HepG2 (cell line): ENCODE measurements around the gene H6PD. TPM values are rescaled to one million over a fixed set of nuclear protein-coding genes. Genes with fewer than 3 reads are reported as not detected.

Experiments used
- AGO2 ChIP-seq: fragments of 200-400 bp; formaldehyde crosslinking; optimal IDR thresholded peaks from 2 replicates; pipeline ENCODE3; 2017; ENCODE audit warnings: mild to moderate bottlenecking, low read depth, low read length, moderate library complexity
- BORCS8-MEF2B ChIP-seq: sonication (generic); formaldehyde crosslinking; IDR thresholded peaks from 2 replicates; pipeline ENCODE4 v1.8.0; 2022; ENCODE audit warnings: mild to moderate bottlenecking, missing genetic modification reagents
- CBX5 ChIP-seq: sonication (generic); formaldehyde crosslinking; IDR thresholded peaks from 2 replicates; pipeline ENCODE4 v1.4.0; 2020; ENCODE audit warnings: missing genetic modification reagents, borderline replicate concordance
- CREB1 ChIP-seq, 2 experiments: fragments of 450-650 bp in 1 of 2; IDR thresholded peaks; 2 replicates each; pipeline ENCODE4 v1.6.1; 2016 to 2017; ENCODE audit warnings: control low read depth in 1 of 2, mild to moderate bottlenecking in 1 of 2, missing compliant biosample characterization in 1 of 2, missing genetic modification characterization in 1 of 2
- CREM ChIP-seq, 2 experiments: sonication (generic) in 1 of 2; formaldehyde crosslinking in 1 of 2; IDR thresholded peaks; 2 replicates each; pipeline versions ENCODE4 v1.4.0 to v1.6.1; 2016 to 2020; ENCODE audit warnings: antibody characterized with exemption in 1 of 2, mild to moderate bottlenecking in 1 of 2, missing genetic modification reagents in 1 of 2
- DR1 ChIP-seq: sonication (generic); formaldehyde crosslinking; IDR thresholded peaks from 2 replicates; pipeline ENCODE4 v1.8.0; 2021; ENCODE audit warnings: mild to moderate bottlenecking, missing genetic modification reagents, inconsistent platforms
- EP300 ChIP-seq, 3 experiments: sonication (generic) in 1 of 3; formaldehyde crosslinking in 1 of 3; IDR thresholded peaks; 2 replicates each; pipeline versions ENCODE4 v1.5.1 to v1.6.1; 2011 to 2020; ENCODE audit warnings: low read depth in 2 of 3, low read length in 2 of 3, borderline replicate concordance in 1 of 3, improper control_type of control experiment in 1 of 3, mild to moderate bottlenecking in 1 of 3, missing genetic modification reagents in 1 of 3, moderate library complexity in 1 of 3
- ISX ChIP-seq: sonication (generic); formaldehyde crosslinking; conservative IDR thresholded peaks from 2 replicates; pipeline ENCODE4 v1.5.0; 2020; ENCODE audit warnings: missing genetic modification reagents
- KAT7 ChIP-seq: IDR thresholded peaks from 2 replicates; pipeline ENCODE4 v1.6.1; 2018; ENCODE audit warnings: borderline replicate concordance, missing compliant biosample characterization
- KDM3A ChIP-seq: IDR thresholded peaks from 2 replicates; pipeline ENCODE4 v1.6.1; 2018; ENCODE audit warnings: low read depth, missing compliant biosample characterization
- MIER2 ChIP-seq: IDR thresholded peaks from 2 replicates; pipeline ENCODE4 v1.6.1; 2016; ENCODE audit warnings: missing biosample characterization, missing genetic modification reagents
- MZF1 ChIP-seq: sonication (generic); formaldehyde crosslinking; IDR thresholded peaks from 2 replicates; pipeline ENCODE4 v1.8.1; 2023; ENCODE audit warnings: mild to moderate bottlenecking, missing genetic modification reagents, borderline replicate concordance
- NBN ChIP-seq: fragments of 450-650 bp; conservative IDR thresholded peaks from 2 replicates; pipeline ENCODE4 v1.6.1; 2017
- PCBP1 ChIP-seq: fragments of 200-400 bp; formaldehyde crosslinking; IDR thresholded peaks from 2 replicates; pipeline ENCODE4 v1.6.1; 2017; ENCODE audit warnings: mild to moderate bottlenecking, low read depth, low read length, borderline replicate concordance
- SATB2 ChIP-seq: sonication (generic); formaldehyde crosslinking; IDR thresholded peaks from 2 replicates; pipeline ENCODE4 v1.5.0; 2020; ENCODE audit warnings: missing genetic modification reagents
- STAT5B ChIP-seq: sonication (generic); formaldehyde crosslinking; IDR thresholded peaks from 2 replicates; pipeline ENCODE4 v1.4.0; 2020; ENCODE audit warnings: missing genetic modification reagents
- SUZ12 ChIP-seq: fragments of 150-350 bp; IDR thresholded peaks from 2 replicates; pipeline ENCODE4 v1.6.1; 2014; ENCODE audit warnings: low read depth, low read length
- TAF15 ChIP-seq: fragments of 200-400 bp; formaldehyde crosslinking; IDR thresholded peaks from one replicate; pipeline ENCODE4 v1.6.1; 2018; ENCODE audit warnings: mild to moderate bottlenecking, low read depth, low read length; ENCODE audit not compliant: poor library complexity, severe bottlenecking
- XBP1 ChIP-seq: sonication (generic); formaldehyde crosslinking; IDR thresholded peaks from 2 replicates; pipeline ENCODE4 v1.5.0; 2020; ENCODE audit warnings: missing genetic modification reagents
- ZNF256 ChIP-seq: sonication (generic); formaldehyde crosslinking; conservative IDR thresholded peaks from 2 replicates; pipeline ENCODE4 v1.4.0; 2020; ENCODE audit warnings: missing genetic modification reagents
- ZNF703 ChIP-seq: sonication (generic); formaldehyde crosslinking; IDR thresholded peaks from 2 replicates; pipeline ENCODE4 v1.5.1; 2020; ENCODE audit warnings: missing genetic modification reagents, mild to moderate bottlenecking, moderate library complexity, borderline replicate concordance
- ZNF816 ChIP-seq: sonication (generic); formaldehyde crosslinking; IDR thresholded peaks from 2 replicates; pipeline ENCODE4 v1.8.0; 2022; ENCODE audit warnings: missing genetic modification reagents, mild to moderate bottlenecking, borderline replicate concordance
- ZNF878 ChIP-seq: sonication (generic); formaldehyde crosslinking; IDR thresholded peaks from 2 replicates; pipeline ENCODE4 v1.8.1; 2023; ENCODE audit warnings: mild to moderate bottlenecking, missing genetic modification reagents, moderate library complexity
- polyA plus RNA-seq, 8 experiments: library from polyadenylated mRNA; depleted of rRNA in 3 of 8; stranded (reverse) in 7 of 8; unstranded in 1 of 8; fragments of >200 nt; fragmentation: Illumina TruSeq in 4 of 8; extraction: Trizol in 4 of 8; gene quantifications; 2 replicates each; pipeline versions ENCODE4 v1.2.1 to v1.2.3, GENCODE V29; 2011 to 2016; ENCODE audit warnings: low read depth in 4 of 8, missing spikeins in 1 of 8, mixed read lengths in 1 of 8; ENCODE audit not compliant: insufficient read depth in 1 of 8
- total RNA-seq, 5 experiments: library from RNA; depleted of rRNA; stranded (reverse); fragments of >200 nt; fragmentation: Illumina TruSeq; extraction: Trizol; gene quantifications; 2 replicates each; pipeline ENCODE4 v1.2.3, GENCODE V29; 2016; ENCODE audit warnings: low read depth in 1 of 5
- TF ChIP-seq, protein P1 (sequence below): sonication (generic); formaldehyde crosslinking; IDR thresholded peaks from 2 replicates; pipeline ENCODE4 v1.5.0; 2020; ENCODE audit warnings: missing genetic modification reagents
- TF ChIP-seq, protein P2 (sequence below): sonication (generic); formaldehyde crosslinking; IDR thresholded peaks from 2 replicates; pipeline ENCODE4 v1.4.0; 2020; ENCODE audit warnings: missing genetic modification reagents
- TF ChIP-seq, protein P3 (sequence below): sonication (generic); formaldehyde crosslinking; IDR thresholded peaks from 2 replicates; pipeline ENCODE4 v1.8.0; 2022; ENCODE audit warnings: missing genetic modification reagents, mild to moderate bottlenecking, borderline replicate concordance

Gene H6PD
- total and polyA plus RNA-seq, 2 of the 13 experiments (the other 11 are each of a cell fraction or from before 2014, with no cell fraction given) = 9.3 to 14.1 TPM

DNA sequence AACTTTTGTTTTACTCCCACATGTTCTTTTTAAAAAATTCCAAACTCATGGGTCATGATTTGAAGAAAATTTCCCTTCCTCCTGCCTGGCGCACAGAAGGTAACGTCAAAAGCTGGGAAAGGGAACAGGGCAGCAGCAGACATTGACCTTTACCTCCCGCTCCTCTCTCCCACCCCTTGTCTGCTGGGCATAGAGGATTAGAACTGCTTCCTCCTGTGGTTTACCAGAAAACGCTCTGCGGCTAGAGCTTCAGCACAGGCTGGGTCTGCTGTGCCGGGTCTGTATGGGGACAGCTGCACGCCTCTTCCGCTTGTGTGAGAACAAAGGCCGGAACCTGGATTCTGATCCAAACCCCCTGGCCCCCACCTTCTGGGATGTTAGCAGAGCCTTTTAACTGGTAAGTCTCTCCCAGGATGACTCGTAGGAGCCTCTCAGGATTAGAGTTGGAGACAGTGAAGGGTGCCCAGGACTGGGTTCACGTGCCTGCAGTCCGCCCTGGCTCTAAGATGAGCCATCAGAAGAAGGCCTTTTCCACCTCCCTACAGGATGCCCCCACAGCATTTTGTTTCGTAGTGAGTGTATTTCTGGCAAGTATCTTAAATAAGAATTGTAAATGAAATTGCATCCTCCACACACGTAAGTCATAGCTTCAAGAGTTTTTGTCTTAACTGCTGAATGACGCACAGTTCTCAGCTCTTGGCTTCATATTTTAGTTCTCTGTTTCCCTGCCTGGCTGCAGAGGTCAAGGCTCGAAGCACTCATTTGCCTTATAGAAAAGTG lies 5.2 kb downstream of the H6PD start (continued):
- TF ChIP-seq, protein P1, sequence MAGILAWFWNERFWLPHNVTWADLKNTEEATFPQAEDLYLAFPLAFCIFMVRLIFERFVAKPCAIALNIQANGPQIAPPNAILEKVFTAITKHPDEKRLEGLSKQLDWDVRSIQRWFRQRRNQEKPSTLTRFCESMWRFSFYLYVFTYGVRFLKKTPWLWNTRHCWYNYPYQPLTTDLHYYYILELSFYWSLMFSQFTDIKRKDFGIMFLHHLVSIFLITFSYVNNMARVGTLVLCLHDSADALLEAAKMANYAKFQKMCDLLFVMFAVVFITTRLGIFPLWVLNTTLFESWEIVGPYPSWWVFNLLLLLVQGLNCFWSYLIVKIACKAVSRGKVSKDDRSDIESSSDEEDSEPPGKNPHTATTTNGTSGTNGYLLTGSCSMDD (CRISPR knock-in tag) = no peak
- no peak for TF ChIP-seq ZNF703 (CRISPR knock-in tag)
- TF ChIP-seq, protein P2, sequence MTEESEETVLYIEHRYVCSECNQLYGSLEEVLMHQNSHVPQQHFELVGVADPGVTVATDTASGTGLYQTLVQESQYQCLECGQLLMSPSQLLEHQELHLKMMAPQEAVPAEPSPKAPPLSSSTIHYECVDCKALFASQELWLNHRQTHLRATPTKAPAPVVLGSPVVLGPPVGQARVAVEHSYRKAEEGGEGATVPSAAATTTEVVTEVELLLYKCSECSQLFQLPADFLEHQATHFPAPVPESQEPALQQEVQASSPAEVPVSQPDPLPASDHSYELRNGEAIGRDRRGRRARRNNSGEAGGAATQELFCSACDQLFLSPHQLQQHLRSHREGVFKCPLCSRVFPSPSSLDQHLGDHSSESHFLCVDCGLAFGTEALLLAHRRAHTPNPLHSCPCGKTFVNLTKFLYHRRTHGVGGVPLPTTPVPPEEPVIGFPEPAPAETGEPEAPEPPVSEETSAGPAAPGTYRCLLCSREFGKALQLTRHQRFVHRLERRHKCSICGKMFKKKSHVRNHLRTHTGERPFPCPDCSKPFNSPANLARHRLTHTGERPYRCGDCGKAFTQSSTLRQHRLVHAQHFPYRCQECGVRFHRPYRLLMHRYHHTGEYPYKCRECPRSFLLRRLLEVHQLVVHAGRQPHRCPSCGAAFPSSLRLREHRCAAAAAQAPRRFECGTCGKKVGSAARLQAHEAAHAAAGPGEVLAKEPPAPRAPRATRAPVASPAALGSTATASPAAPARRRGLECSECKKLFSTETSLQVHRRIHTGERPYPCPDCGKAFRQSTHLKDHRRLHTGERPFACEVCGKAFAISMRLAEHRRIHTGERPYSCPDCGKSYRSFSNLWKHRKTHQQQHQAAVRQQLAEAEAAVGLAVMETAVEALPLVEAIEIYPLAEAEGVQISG = peak; percentile 40
- TF ChIP-seq KDM3A = peak; percentile 72; the same call in 1 of the 2 replicates
- TF ChIP-seq MZF1 (CRISPR knock-in tag) = no peak
- TF ChIP-seq, protein P3, sequence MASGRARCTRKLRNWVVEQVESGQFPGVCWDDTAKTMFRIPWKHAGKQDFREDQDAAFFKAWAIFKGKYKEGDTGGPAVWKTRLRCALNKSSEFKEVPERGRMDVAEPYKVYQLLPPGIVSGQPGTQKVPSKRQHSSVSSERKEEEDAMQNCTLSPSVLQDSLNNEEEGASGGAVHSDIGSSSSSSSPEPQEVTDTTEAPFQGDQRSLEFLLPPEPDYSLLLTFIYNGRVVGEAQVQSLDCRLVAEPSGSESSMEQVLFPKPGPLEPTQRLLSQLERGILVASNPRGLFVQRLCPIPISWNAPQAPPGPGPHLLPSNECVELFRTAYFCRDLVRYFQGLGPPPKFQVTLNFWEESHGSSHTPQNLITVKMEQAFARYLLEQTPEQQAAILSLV (CRISPR knock-in tag) = no peak
- no peak for TF ChIP-seq TAF15
- no peak for TF ChIP-seq KAT7
- no peak for TF ChIP-seq STAT5B (CRISPR knock-in tag)
- TF ChIP-seq NBN = no peak
- TF ChIP-seq ZNF878 (CRISPR knock-in tag) = no peak
- no peak for TF ChIP-seq SATB2 (CRISPR knock-in tag)
- TF ChIP-seq SUZ12 = no peak
- no peak for TF ChIP-seq DR1 (CRISPR knock-in tag)
- TF ChIP-seq ZNF816 = no peak
- no peak for TF ChIP-seq CREB1 (IDR thresholded peaks at IDR 0.05)
- peak; percentile 46; the same call in 1 of the 2 replicates for TF ChIP-seq CREB1 (CRISPR knock-in tag; IDR thresholded peaks at IDR 0.05)
- no peak for TF ChIP-seq ZNF256 (CRISPR knock-in tag)
- TF ChIP-seq ISX = no peak
- peak in 1 of 2 experiments; percentile 53; a peak in 2 of 4 replicates for TF ChIP-seq EP300 (IDR thresholded peaks at IDR 0.05; ENCODE audit: low read depth in 2 of 2, low read length in 2 of 2)
- TF ChIP-seq EP300 (CRISPR knock-in tag; IDR thresholded peaks at IDR 0.05; ENCODE audit: borderline replicate concordance) = 0 out of 2 replicates have a peak, but pooled peaks have one; percentile 39
- no peak for TF ChIP-seq PCBP1
- no peak for TF ChIP-seq BORCS8-MEF2B (CRISPR knock-in tag)
- TF ChIP-seq MIER2 (CRISPR knock-in tag) = no peak
- TF ChIP-seq CREM (IDR thresholded peaks at IDR 0.05) = peak; percentile 41; the same call in 1 of the 2 replicates
- TF ChIP-seq CREM (CRISPR knock-in tag; IDR thresholded peaks at IDR 0.05) = no peak
- no peak for TF ChIP-seq XBP1 (CRISPR knock-in tag)
- no peak; the same call in 1 of the 2 replicates for TF ChIP-seq CBX5 (CRISPR knock-in tag)
- no peak for TF ChIP-seq AGO2
